H1 (cell line): ENCODE results near the gene IL6R. TPM values are rescaled to one million over a fixed set of nuclear protein-coding genes. Genes with fewer than 3 reads are reported as not detected.

Experiments used
- CTCF ChIA-PET: fragments of 300-600 bp; sonication (Branson Sonifier 250); formaldehyde crosslinking; loops from one replicate; lab custom pipeline; 2021; ENCODE audit not compliant: partially characterized antibody; lab: Charles Lee
- POLR2A ChIA-PET: fragments of 300-600 bp; sonication (Branson Sonifier 250); formaldehyde crosslinking; loops from one replicate; lab custom pipeline; 2021; ENCODE audit warnings: inconsistent platforms; ENCODE audit not compliant: partially characterized antibody; lab: Charles Lee
- DNase-seq, 2 experiments: peaks; one replicate each; pipeline versions ENCODE4 v3.0.0 to v3.0.0-alpha.2; 2010 to 2022; ENCODE audit warnings: low spot score in 2 of 2, low read depth in 1 of 2, mixed read lengths in 1 of 2
- FAIRE-seq: peaks from 2 replicates; lab custom pipeline; 2011; peaks lifted over from hg19 to GRCh38; lab: Jason Lieb, UNC
- H2AFZ ChIP-seq: 2 replicates; pipeline ENCODE4 v1.8.1; 2012; ENCODE audit warnings: low read length, inconsistent platforms
- H2AK5ac ChIP-seq: 2 replicates; pipeline ENCODE4 v1.6.1; 2013; ENCODE audit warnings: low read depth, low read length
- H2BK120ac ChIP-seq: replicated peaks from 2 replicates; pipeline ENCODE3; 2013; ENCODE audit warnings: low read depth, low read length, inconsistent platforms
- H2BK12ac ChIP-seq: 2 replicates; pipeline ENCODE4 v1.6.1; 2013; ENCODE audit warnings: low read depth, low read length
- H2BK15ac ChIP-seq: 2 replicates; pipeline ENCODE4 v1.6.1; 2013; ENCODE audit warnings: low read length
- H2BK20ac ChIP-seq: 2 replicates; pipeline ENCODE4 v1.6.1; 2013; ENCODE audit warnings: low read length
- H2BK5ac ChIP-seq: 2 replicates; pipeline ENCODE4 v1.6.1; 2013; ENCODE audit warnings: low read depth, low read length
- H3K14ac ChIP-seq: 2 replicates; pipeline ENCODE4 v1.6.1; 2013; ENCODE audit warnings: inconsistent platforms; ENCODE audit not compliant: insufficient read length
- H3K18ac ChIP-seq: 2 replicates; pipeline ENCODE4 v1.6.1; 2013; ENCODE audit warnings: low read length; ENCODE audit errors: extremely low read depth
- H3K23ac ChIP-seq: 2 replicates; pipeline ENCODE4 v1.6.1; 2013; ENCODE audit warnings: inconsistent platforms; ENCODE audit not compliant: insufficient read length
- H3K23me2 ChIP-seq: 2 replicates; pipeline ENCODE4 v1.6.1; 2013; ENCODE audit warnings: low read depth, low read length
- H3K27ac ChIP-seq: 2 replicates; pipeline ENCODE4 v1.6.1; 2011; ENCODE audit warnings: low read depth, low read length, inconsistent platforms
- H3K27me3 ChIP-seq, 4 experiments: replicated peaks in 1 of 4; 1 replicate in 1 of 4; 2 replicates in 3 of 4; pipeline versions ENCODE4 v1.6.1 to v1.8.1; 2011 to 2013; ENCODE audit warnings: low read length in 3 of 4, mild to moderate bottlenecking in 3 of 4, inconsistent platforms in 2 of 4, mixed read lengths in 2 of 4, moderate library complexity in 1 of 4; ENCODE audit not compliant: control insufficient read depth in 3 of 4, insufficient read depth in 3 of 4; ENCODE audit errors: extremely low read depth in 1 of 4
- H3K36me3 ChIP-seq, 4 experiments: 2 replicates each; pipeline versions ENCODE4 v1.6.1 to v1.8.1; 2011 to 2013; ENCODE audit warnings: mild to moderate bottlenecking in 4 of 4, low read length in 3 of 4, moderate library complexity in 2 of 4, control low read depth in 1 of 4, inconsistent platforms in 1 of 4; ENCODE audit not compliant: insufficient read depth in 4 of 4, control insufficient read depth in 2 of 4
- H3K4ac ChIP-seq: replicated peaks from 2 replicates; pipeline ENCODE3; 2013; ENCODE audit warnings: low read length, low read depth, mixed read lengths, inconsistent platforms; ENCODE audit not compliant: insufficient read length
- H3K4me1 ChIP-seq, 4 experiments: replicated peaks in 1 of 4; 1 replicate in 1 of 4; 2 replicates in 3 of 4; pipeline versions ENCODE4 v1.6.1 to v1.8.1; 2011 to 2013; ENCODE audit warnings: low read length in 3 of 4, inconsistent platforms in 2 of 4, mixed read lengths in 1 of 4; ENCODE audit not compliant: insufficient read depth in 4 of 4, control insufficient read depth in 3 of 4
- H3K4me2 ChIP-seq, 2 experiments: 2 replicates each; pipeline versions ENCODE4 v1.6.1 to v1.8.1; 2011 to 2013; ENCODE audit warnings: low read depth in 2 of 2, low read length in 2 of 2, control low read depth in 1 of 2, inconsistent platforms in 1 of 2, mild to moderate bottlenecking in 1 of 2; ENCODE audit not compliant: insufficient read depth in 1 of 2
- H3K4me3 ChIP-seq, 4 experiments: fragments of 200-600, 300-600 bp in 1 of 4; sonication (generic), shearing (Covaris generic), sonication (Bioruptor Twin) in 1 of 4; 2 replicates each; pipeline versions ENCODE4 v1.5.1 to v1.8.1; 2011 to 2016; ENCODE audit warnings: low read length in 4 of 4, low read depth in 3 of 4, control low read depth in 2 of 4, inconsistent platforms in 2 of 4, mild to moderate bottlenecking in 2 of 4, mixed read lengths in 1 of 4, moderate library complexity in 1 of 4; ENCODE audit not compliant: insufficient read depth in 2 of 4; ENCODE audit errors: extremely low read depth in 1 of 4
- H3K56ac ChIP-seq: replicated peaks from 2 replicates; pipeline ENCODE3; 2013; ENCODE audit warnings: low read depth, mild to moderate bottlenecking, mixed read lengths, low read length, inconsistent platforms; ENCODE audit not compliant: insufficient read length
- H3K79me1 ChIP-seq: 2 replicates; pipeline ENCODE4 v1.6.1; 2013; ENCODE audit warnings: low read depth, low read length, control low read depth
- H3K79me2 ChIP-seq, 2 experiments: 2 replicates each; pipeline versions ENCODE4 v1.6.1 to v1.8.1; 2012 to 2013; ENCODE audit warnings: low read length in 2 of 2, mild to moderate bottlenecking in 2 of 2, inconsistent platforms in 1 of 2; ENCODE audit not compliant: insufficient read depth in 2 of 2, control insufficient read depth in 1 of 2
- H3K9ac ChIP-seq, 4 experiments: replicated peaks in 1 of 4; 1 replicate in 1 of 4; 2 replicates in 3 of 4; pipeline versions ENCODE4 v1.6.1 to v1.8.1; 2011 to 2013; ENCODE audit warnings: low read depth in 3 of 4, low read length in 3 of 4, control low read depth in 2 of 4, mild to moderate bottlenecking in 2 of 4, moderate library complexity in 2 of 4, inconsistent platforms in 1 of 4; ENCODE audit errors: extremely low read depth in 1 of 4
- H3K9me3 ChIP-seq, 2 experiments: 2 replicates each; pipeline versions ENCODE4 v1.6.1 to v1.8.1; 2012 to 2013; ENCODE audit warnings: mild to moderate bottlenecking in 2 of 2, moderate library complexity in 2 of 2, control low read depth in 1 of 2, inconsistent platforms in 1 of 2, low read depth in 1 of 2, low read length in 1 of 2, mixed read lengths in 1 of 2; ENCODE audit not compliant: insufficient read depth in 2 of 2
- H4K20me1 ChIP-seq, 2 experiments: replicated peaks in 1 of 2; 2 replicates each; pipeline versions ENCODE3 to v1.8.1; 2011 to 2013; ENCODE audit warnings: inconsistent platforms in 2 of 2, low read length in 2 of 2, mild to moderate bottlenecking in 1 of 2; ENCODE audit not compliant: insufficient read depth in 2 of 2, control insufficient read depth in 1 of 2
- H4K5ac ChIP-seq: 2 replicates; pipeline ENCODE4 v1.6.1; 2013; ENCODE audit warnings: low read length, low read depth, mixed read lengths, inconsistent platforms; ENCODE audit not compliant: insufficient read length
- H4K8ac ChIP-seq: 2 replicates; pipeline ENCODE4 v1.8.0; 2013; ENCODE audit warnings: mild to moderate bottlenecking, moderate library complexity, low read length, inconsistent platforms; ENCODE audit not compliant: insufficient read depth; ENCODE audit errors: extremely low read depth
- H4K91ac ChIP-seq: replicated peaks from 2 replicates; pipeline ENCODE3; 2013; ENCODE audit warnings: low read length, mixed read lengths, inconsistent platforms; ENCODE audit not compliant: insufficient read length
- CBX8 ChIP-seq: fragments of 300-800, 300-1000 bp; sonication (generic); IDR thresholded peaks from 2 replicates; pipeline ENCODE4 v1.7.1; 2016; ENCODE audit warnings: low read depth, low read length, borderline replicate concordance
- CEBPB ChIP-seq: IDR thresholded peaks from 2 replicates; pipeline ENCODE4 v1.6.1; 2012; ENCODE audit warnings: low read depth, low read length
- HDAC6 ChIP-seq: IDR thresholded peaks from one replicate; pipeline ENCODE4 v1.7.1; 2012; ENCODE audit warnings: low read depth, mild to moderate bottlenecking, inconsistent platforms, low read length, moderate library complexity
- KDM5A ChIP-seq: fragments of 200-600 bp; IDR thresholded peaks from 2 replicates; pipeline ENCODE4 v1.7.1; 2012; ENCODE audit warnings: mild to moderate bottlenecking, low read length, inconsistent platforms, mixed read lengths
- PHF8 ChIP-seq: fragments of 200-600 bp; sonication (generic); conservative IDR thresholded peaks from 2 replicates; pipeline ENCODE4 v1.7.1; 2012; ENCODE audit warnings: low read depth, mild to moderate bottlenecking, inconsistent platforms, low read length, moderate library complexity
- RBBP5 ChIP-seq: IDR thresholded peaks from 2 replicates; pipeline ENCODE4 v1.7.1; 2012; ENCODE audit warnings: low read depth, mild to moderate bottlenecking, inconsistent platforms, low read length, moderate library complexity, borderline replicate concordance
- SIN3A ChIP-seq, 2 experiments: IDR thresholded peaks in 1 of 2; conservative IDR thresholded peaks in 1 of 2; 2 replicates each; pipeline ENCODE4 v1.6.1; 2011 to 2012; ENCODE audit warnings: low read length in 2 of 2, improper control_type of control experiment in 1 of 2, low read depth in 1 of 2, mild to moderate bottlenecking in 1 of 2
- SP1 ChIP-seq: IDR thresholded peaks from 2 replicates; pipeline ENCODE4 v1.6.1; 2011; ENCODE audit warnings: low read depth, low read length
- SP2 ChIP-seq: IDR thresholded peaks from 2 replicates; pipeline ENCODE4 v1.6.1; 2012; ENCODE audit warnings: mild to moderate bottlenecking, low read length, inconsistent platforms
- YY1 ChIP-seq: IDR thresholded peaks from 2 replicates; pipeline ENCODE4 v1.6.1; 2011; ENCODE audit warnings: low read depth, mild to moderate bottlenecking, low read length
- ZNF274 ChIP-seq: IDR thresholded peaks from 2 replicates; pipeline ENCODE4 v1.7.0; 2012; ENCODE audit warnings: low read length, borderline replicate concordance; ENCODE audit errors: extremely low read depth
- WGBS, 2 experiments: shearing (Covaris generic) in 1 of 2; methylation state at CpG; one replicate each; pipeline versions ENCODE4 v1.1.6 to v1.1.7; 2013 to 2015; ENCODE audit warnings: low lambda C conversion rate in 2 of 2, mixed read lengths in 2 of 2, inconsistent platforms in 1 of 2, low coverage in 1 of 2, missing lambda C conversion rate in 1 of 2; ENCODE audit not compliant: insufficient replicate concordance in 2 of 2, insufficient coverage in 1 of 2, insufficient read length in 1 of 2; ENCODE audit errors: extremely low coverage in 1 of 2, missing lambda C conversion rate in 1 of 2; 5-methylcytosine and 5-hydroxymethylcytosine counted together
- polyA plus RNA-seq, 7 experiments: library from polyadenylated mRNA; depleted of rRNA in 3 of 7; stranded (reverse) in 5 of 7; unstranded in 2 of 7; fragments of >200 nt in 5 of 7; fragments of 200-250 nt in 2 of 7; gene quantifications; 1 replicate in 5 of 7; 2 replicates in 1 of 7; 4 replicates in 1 of 7; pipeline versions ENCODE4 v1.2.1 to v1.2.3, GENCODE V29; 2011 to 2013; ENCODE audit warnings: missing spikeins in 2 of 7, mixed read lengths in 2 of 7
- total RNA-seq: library from RNA; stranded (reverse); fragmentation: NEBNext Ultra II Directional; extraction: Animal tissue kit (Norgen Biotek cat#: 25700); gene quantifications from 2 replicates; pipeline ENCODE4 v1.2.1, GENCODE V29; 2021
- TF ChIP-seq, protein P1 (sequence below): IDR thresholded peaks from 2 replicates; pipeline ENCODE4 v1.6.1; 2012; ENCODE audit warnings: low read length, inconsistent platforms

The IL6R gene
- total and polyA plus RNA-seq, 2 of the 8 experiments (the other 6 are each of a cell fraction or from before 2014, with no cell fraction given): 2.3 to 3.0 TPM

DNA sequence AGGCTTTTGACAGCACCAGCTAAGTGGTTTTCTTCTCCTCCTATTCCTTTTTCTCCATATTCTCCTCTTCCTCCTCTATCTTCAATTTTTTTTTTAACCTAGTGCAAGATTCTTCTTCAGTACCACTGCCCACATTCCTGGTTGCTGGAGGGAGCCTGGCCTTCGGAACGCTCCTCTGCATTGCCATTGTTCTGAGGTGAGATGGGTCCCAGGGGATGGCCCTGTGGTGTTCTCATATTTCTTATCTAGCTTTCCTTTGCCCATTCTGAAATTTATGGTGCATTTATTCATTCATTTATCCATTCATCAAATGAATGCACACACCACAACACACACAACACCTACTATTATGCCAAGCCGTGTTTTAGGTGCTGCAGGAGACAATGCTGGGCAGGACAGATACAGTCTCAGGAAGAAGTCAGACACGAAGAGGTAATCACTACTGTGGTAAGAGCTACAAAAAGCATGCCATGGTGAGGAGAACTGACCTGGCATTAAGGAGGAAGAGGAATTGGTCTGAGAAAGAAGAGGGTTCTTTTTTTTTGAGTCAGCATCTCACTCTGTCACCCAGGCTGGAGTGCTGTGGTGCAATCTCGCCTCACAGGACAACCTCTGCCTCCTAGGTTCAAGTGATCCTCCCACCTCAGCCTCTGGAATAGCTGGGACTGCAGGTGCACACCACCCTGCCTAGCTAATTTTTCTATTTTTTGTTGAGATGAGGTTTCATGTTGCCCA, 49.4 kb downstream of the IL6R start:
- H3K79me2 ChIP-seq: no peaks in the 10 kb centered on the region
- no peak overlapping the region for H3K27ac ChIP-seq
- H3K23me2 ChIP-seq: no peaks in the 10 kb centered on the region
- H2BK120ac ChIP-seq: no peak overlapping the region
- H3K9ac ChIP-seq: no peak overlapping the region
- no peaks in the 10 kb centered on the region for H4K20me1 ChIP-seq
- no peaks in the 10 kb centered on the region for H3K9me3 ChIP-seq
- no peak overlapping the region for H4K5ac ChIP-seq
- H3K4ac ChIP-seq: no peak overlapping the region
- no peak overlapping the region for H3K23ac ChIP-seq
- H3K36me3 ChIP-seq: no peaks in the 10 kb centered on the region
- H3K4me1 ChIP-seq: no peaks in the 10 kb centered on the region
- no peak overlapping the region for H3K56ac ChIP-seq
- H3K4me2 ChIP-seq: no peak overlapping the region
- H2BK20ac ChIP-seq: no peak overlapping the region
- H3K14ac ChIP-seq: no peak overlapping the region
- no peak overlapping the region for H4K8ac ChIP-seq
- POLR2A ChIA-PET: no interaction called here
- no peak overlapping the region for H2AK5ac ChIP-seq
- CTCF ChIA-PET: interaction anchor here (0.6 to 1.6 kb wide), 8 partner anchors 11 to 92 kb away, joined by 3 to 5 read pairs (median 4); no protein-coding TSS in a partner anchor
- H3K4me3 ChIP-seq: no peak overlapping the region
- no peak overlapping the region for H2BK5ac ChIP-seq
- DNase-seq (no peak), FAIRE-seq (no peak)
- H2BK12ac ChIP-seq: no peak overlapping the region
- H2AFZ ChIP-seq: no peak overlapping the region
- no peak overlapping the region for H2BK15ac ChIP-seq
- peaks cover 0 to 1% (median 0%) of the 10 kb centered on the region in 4 experiments; a peak in 1 of 7 replicates for H3K27me3 ChIP-seq
- WGBS, 2 experiments: 92% methylated on average over 5 of the region's 5 CpGs; no CpG with 5 or more reads in 1 of the 2 experiments
- no peaks in the 10 kb centered on the region for H3K79me1 ChIP-seq
- no peak overlapping the region for H3K18ac ChIP-seq
- no peak overlapping the region for H4K91ac ChIP-seq
- TF ChIP-seq PHF8 (no peak), KDM5A (no peak), ZNF274 (no peak), SP1 (no peak), RBBP5 (no peak), HDAC6 (no peak), CBX8 (no peak), YY1 (no peak), CEBPB (no peak), SP2 (no peak), SIN3A (conservative IDR thresholded peaks at IDR 0.05 in 1 of 2, IDR thresholded peaks at IDR 0.05 in 1 of 2; ENCODE audit: low read depth in 1 of 2, low read length in 2 of 2) (no peak)
- TF ChIP-seq, protein P1, sequence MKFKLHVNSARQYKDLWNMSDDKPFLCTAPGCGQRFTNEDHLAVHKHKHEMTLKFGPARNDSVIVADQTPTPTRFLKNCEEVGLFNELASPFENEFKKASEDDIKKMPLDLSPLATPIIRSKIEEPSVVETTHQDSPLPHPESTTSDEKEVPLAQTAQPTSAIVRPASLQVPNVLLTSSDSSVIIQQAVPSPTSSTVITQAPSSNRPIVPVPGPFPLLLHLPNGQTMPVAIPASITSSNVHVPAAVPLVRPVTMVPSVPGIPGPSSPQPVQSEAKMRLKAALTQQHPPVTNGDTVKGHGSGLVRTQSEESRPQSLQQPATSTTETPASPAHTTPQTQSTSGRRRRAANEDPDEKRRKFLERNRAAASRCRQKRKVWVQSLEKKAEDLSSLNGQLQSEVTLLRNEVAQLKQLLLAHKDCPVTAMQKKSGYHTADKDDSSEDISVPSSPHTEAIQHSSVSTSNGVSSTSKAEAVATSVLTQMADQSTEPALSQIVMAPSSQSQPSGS: no peak
